ENCODE results near the gene C22orf42.
"Not testable (repeated sequence)": the region's sequence is repeated elsewhere in the genome, so short reads cannot be mapped to it uniquely, and the experiment has no call there.

C22orf42 gene

DNA sequence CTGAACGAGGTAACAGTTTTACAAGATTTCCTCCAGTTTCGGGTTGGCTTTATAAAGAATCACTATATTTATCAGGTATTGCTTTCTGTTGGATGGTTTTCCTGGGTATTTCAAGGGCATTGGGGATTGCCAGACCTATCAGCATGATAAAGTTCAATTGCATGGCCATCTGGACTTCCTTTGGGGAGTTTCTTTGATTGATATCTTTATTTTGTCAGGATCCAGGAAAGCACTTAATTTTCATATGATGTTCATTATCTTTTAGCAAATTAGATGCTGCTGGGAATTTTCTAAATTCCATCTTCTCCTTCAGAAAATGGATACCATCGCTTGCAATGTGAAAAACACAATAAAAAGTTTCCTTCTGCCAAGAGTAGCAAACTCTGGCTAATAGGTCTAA, 24.5 kb upstream of the C22orf42 start:
- no peak for DNase-seq

DNA sequence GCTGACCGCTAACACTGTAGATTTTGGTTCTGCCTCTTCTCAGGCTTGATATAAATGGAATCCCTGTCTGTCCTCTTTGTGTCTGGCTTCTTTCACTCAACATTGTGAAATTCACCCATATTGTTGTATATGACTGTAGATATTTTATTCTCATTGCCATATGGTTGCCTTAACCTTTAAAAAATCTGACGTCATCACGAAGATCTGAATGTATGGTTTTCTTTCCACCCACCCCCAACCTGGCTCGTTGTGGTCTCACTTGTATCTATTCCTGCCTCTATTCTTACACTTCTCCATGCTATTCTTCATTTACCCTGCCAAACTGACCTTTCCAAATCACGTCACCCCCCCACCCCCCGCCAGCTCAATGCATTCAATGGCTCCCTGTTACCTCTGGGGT, 21.9 kb upstream of the C22orf42 start:
- no peak for DNase-seq

DNA sequence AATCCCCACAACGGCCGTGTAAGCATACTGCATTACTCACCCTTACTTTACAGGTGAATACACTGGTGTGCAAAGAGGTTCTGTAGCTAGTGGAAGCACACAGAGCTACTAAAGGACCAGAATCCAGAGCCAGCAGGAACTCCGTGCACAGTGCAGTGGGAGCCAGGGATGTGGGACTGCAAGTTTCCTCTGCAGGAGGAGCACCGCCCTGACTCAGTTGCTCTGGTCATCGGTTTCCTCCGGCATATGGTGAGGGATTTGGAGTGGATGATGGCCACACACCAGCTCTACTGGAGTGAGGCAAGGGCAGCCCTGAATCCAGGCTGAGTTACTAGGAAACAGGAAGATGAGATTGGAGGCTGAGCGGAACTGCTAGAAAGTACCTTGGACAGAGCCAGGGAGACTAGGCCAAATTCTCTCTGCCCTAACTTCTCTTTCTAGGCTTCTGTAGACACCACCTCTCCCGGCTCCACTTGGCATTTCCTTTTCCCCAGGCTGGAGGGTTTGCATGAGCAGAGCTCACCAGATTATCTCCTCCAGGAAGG, 18.2 kb upstream of the C22orf42 start:
- no peak for DNase-seq

DNA sequence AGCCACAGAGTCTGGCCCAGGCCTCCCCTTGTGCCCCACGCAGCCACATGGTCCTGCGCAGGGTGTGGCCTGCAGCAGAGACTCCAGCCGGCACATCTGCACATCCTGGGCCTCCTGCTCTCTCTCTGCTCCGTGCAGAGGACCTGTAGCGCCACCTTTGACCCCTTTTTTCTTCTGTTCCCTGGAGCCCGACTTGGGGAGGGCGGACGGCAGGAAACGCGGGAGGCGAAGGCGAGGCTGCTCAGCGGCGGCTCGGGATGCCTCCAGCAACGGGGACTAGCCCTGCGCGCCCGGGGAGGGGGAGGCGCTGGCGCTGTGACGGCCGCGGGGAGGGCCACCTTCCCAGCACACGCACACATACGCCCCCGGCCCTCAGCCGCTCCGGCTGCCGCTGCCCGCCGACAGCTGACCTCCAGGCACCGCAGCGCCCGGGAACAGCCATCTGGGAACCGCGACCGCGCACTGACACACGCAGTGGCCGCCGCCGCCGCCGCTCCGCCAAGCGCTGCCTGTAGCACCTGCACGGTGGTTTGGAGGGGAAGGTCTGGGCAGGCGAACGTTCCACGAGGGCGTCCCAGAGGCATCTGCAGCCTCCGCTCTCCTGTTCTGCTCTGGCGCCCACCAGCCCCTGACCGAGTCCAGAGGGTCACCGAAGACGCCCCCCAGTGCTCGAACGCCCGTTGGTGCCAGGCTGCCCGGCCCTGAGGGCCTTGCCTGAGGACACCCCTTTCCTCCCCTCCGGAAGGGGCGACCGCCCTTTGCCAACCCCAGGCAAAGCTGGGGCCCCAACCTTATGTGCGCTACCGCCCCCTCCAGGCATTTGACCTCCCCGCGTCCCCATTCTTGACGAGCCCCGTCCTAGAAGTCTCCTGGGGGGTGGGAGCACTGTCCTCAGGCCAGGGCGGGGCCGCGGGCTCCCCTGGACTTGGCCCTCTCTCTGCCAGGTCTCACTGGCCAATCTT, 16.9 kb upstream of the C22orf42 start:
- no peak for DNase-seq

DNA sequence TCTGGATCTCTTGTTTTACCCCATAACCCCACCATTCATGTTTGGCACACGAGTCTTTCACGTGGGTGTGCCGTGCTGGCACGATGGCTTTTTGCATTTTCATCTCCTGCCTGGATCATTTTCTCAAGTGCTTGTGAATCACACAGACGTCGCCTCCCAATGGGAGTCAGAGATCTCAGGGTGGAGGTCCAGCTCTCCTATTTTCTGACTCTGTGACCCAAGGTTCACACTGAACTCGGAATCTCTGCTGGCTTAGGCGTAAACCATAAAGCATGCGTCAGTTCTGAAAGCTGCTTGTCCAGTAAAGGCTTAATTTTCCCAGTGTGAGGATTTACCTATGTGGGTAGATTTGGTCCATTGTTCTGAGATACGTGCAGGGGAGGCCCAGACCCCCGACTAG, 16.0 kb upstream of the C22orf42 start:
- DNase-seq: no peak

DNA sequence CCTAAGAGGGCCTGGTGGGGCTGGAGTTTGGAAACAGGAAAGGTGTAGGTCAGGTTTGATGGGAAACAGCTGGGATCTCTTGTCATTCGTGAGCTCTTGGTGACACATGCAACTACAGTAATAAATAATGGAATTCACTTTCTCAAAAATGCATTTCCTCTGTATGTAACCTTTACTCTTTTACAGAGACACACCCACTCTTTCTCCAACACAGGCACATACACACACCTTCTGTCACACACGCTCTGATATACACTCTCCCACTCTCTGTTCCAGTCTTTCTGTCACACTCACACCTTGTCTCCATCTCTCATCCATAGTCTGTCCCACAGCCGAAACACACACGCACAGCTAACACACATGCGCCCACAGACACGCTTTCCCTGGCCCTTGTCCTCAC, 6.6 kb upstream of the C22orf42 start:
- no peak for DNase-seq

DNA sequence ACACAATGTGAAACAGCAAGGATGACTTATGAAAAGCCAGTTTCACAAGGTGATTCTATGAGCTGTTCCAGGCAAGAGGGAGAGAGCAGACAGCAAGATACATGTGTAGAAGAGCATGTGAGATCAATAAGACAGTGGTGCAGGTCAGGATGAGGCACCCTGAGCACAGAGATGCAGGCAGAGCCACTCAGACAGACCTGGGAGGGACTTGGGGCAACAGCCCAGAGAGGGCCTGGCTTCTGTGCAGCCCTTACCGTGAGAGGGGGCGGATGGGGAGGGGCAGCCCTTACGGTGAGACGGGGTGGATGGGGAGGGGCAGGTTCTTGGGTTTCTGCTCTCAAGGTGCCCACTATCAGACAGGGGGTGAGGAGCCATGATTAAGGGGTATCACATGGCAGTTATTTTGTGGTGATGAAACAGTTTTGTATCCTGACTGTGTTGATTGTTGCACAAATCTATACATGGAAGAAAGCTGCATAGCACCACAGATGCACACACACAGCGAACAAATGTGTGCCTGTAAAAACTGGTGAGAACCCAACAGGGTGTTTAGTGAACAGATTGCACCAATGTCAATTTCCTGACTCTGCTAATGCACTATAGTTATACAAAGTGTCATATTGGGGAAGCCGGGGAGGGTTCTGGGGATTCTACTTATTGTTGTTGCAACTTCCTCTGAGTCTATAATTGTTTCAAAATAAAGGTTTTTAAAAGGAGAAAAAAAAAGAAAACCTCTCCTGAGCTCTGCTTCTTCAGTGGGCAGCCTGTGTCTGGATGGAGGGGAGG, 5.2 kb upstream of the C22orf42 start:
- DNase-seq: no peak

DNA sequence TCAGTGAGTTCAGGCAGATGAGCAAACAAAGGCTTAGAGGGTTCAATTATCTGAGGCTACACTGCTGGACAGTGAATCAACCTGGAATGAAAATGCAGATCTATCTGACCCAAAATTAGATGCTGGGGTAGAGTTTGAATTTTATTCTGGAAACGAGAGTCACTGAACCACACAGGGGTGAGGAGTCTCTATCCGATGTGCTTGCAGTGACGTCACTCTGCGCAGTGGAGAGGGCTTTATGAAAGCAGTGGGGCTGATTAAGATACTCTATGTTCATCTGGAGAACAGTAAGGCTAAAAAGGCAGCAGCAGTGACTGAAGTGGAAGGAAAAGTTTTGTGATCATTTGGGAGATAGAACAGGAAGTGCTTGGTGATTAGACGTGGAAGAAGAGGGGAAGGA, 1.3 kb upstream of the C22orf42 start:
- DNase-seq: not testable (repeated sequence)

DNA sequence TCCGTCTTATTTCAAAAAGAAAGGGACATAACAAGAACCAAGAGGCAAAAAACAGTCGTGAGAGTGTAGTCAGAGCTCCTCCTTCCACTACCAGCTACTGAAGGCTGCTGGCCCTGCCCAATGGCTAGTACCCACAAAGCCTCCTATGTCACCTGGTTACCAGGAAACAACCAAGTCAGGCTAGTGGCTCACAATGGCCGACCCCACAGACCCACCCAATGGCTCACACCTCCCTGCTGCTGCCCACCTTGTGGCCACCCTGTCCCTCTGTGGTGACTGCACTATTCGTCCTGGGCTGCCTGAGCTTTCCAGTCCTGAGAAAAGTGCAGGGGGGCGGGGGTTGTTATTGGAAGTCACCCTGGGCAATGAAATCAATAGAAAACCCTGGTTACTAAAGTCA, 1.5 kb downstream of the C22orf42 start:
- DNase-seq: not testable (repeated sequence)

DNA sequence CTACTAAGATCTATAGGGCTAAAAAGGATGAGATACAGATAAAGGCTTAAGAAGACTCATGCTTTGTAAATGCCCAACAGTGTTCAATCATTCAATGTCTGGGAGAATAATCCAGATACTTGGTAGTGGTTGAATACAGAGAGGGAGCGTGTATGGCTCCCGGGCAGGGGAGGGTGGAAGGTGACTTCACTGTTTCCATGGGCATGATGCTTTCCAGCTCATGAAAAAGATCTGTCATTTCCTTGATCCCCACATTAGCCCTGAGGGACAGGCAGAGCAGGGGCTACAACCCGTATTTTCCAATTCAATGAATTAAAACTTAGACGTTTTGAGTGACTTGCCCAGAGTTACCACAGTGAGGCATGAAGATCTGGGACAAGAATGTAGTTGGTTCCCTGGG, 4.4 kb downstream of the C22orf42 start:
- DNase-seq: not testable (repeated sequence)

DNA sequence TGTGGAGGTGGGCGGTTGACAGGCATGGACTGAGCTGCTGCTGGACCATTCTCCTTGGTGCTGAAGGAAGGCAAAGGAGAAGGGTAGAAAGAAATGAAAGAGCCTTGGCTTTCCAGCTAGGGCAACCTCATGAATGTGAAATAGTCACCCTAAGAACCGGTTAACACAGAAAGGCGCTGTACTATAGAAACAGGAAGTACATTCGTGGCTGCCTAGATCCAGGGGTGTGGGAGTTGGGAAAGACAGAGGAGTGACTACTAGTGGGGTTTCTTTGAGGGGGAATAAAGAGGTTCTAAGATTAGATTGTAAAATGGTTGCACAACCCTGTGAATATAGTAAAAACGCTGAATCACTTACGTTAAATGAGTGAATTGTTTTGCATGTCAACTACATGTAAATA, 7.5 kb downstream of the C22orf42 start:
- DNase-seq: not testable (repeated sequence)

DNA sequence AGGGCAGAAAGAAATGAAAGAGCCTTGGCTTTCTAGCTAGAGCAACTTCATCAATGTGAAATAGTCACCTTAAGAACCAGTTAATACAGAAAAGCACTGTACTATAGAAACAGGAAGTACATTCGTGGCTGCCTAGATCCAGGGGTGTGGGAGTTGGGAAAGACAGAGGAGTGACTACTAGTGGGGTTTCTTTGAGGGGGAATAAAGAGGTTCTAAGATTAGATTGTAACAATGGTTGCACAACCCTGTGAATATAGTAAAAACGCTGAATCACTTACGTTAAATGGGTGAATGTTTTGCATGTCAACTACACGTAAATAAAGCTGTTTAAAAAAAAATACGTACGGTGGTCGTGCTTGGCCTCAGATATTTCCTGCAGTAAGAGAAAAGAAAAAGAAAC, 8.5 kb downstream of the C22orf42 start:
- not testable (repeated sequence) for DNase-seq

DNA sequence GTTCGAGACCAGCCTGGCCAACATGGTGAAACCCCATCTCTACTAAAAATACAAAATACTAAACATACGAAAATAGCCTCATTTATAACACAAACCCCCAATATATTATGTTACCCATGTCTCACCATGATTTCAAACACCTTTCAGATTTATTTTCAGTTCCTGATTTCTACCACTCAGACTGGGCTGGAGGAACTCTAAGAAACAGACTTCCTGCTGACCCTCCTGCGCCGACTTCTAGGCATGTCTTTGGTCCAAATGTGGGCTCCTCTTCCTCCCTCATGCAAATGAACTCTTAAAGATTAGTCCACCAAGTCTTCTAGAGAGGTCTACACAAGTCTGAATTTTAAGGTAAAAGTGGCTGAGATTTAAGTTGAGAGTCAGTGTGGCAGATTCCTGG, 10.7 kb downstream of the C22orf42 start:
- not testable (repeated sequence) for DNase-seq

DNA sequence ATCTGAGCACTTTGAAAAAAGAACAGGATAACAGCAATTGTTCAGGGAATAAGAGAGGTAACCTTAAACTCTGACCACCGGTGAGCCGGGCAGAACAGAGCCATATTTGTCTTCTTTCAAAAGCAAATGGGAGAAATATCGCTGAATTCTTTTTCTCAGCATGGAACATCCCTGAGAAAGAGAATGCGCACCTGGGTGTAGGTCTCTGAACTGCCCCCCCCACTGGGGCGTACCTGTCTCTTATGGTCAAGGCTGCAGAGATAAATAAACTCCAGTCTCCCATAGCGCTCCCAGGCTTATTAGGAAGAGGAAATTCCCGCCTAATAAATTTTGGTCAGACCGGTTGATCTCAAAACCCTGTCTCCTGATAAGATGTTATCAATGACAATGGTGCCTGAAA, 12.0 kb downstream of the C22orf42 start:
- not testable (repeated sequence) for DNase-seq

DNA sequence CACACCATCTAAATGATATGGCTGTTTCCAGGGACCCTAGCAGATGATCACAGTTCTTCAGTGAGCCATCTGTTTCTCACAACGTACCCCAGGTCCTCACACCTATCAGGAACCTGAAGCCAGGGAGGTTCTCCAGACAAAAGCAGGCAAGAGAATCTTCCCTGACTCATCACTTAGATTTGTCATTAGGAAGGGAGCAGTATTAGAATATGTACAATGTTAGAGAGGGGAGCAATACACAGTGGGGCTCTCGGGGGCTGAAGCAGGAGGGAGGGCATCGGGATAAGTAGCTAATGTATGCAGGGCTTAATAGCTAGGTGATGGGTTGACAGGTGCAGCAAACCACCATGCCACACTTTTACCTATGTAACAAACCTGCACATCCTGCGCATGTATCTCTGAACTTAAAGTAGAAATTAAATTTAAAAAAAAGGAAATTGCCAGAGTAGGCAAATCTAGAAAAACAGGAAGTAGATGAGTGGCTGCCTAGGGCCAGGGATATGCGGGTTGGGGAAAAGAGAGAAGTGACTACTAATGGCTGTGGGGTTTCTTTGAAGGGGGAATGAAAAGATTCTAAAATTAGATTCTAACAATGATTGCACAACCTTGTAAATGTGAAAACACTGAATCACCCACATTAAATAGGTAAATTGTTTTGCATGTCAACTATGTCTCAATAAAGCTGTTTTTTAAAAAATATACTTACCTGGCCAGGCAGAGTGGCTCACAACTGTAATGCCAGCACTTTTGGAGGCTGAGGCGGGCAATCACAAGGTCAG, 14.4 kb downstream of the C22orf42 start:
- no peak for DNase-seq

DNA sequence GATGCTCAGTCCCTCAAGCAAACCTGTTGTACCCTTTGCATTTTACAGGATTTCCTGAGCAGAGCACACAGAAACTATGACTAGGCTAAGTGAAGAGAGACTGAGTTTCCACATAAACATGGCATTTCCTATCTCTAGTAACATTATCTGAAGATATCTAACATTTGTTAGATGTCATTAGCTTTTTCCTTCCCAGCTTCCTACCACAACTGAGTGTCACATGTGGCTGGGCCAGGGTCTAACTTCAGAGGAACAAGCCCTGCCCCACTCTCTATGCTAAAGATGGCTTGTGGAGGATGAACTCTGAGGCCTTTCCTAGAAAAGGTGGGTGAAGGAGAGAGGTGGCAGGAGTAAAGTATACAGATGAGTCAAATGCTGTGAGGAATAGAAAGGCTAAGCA, 16.5 kb downstream of the C22orf42 start:
- no peak for DNase-seq

DNA sequence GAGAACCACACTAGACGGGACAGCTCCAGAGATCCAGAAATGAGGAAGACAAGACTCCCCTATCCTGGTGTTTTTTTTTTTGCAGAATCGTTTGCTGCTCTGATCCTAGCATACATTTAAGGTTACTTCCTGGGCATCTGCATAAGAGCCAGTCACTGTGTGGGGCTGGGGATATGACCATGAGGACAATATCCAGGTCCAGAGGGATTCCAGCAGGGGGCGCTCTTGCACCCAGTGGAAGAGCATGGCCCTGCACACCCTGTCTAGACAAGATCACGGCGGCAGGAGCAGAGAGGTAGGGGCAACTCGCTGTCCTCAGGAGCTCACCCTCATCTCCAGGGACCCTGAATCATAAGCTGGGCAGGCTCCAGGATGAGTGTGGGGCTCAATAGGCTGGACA, 18.4 kb downstream of the C22orf42 start:
- not testable (repeated sequence) for DNase-seq

DNA sequence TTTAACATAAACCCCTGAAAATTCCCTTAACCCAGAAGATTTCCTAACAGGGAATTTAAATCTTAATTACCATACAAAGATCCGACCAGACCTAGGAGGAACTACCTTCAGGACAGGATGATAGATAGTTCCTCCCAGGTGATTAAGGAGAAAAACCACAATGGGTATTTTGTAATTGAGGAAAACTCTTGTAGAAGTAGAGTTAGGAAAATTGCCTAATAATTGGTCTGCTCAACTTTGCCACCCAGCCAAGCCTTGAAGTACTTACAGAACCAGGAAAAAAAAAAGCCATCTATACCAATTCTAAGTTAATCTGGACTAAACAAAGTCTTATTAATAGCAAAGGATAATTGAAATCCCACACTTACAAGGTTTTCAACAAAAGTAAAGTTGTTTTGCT, 20.5 kb downstream of the C22orf42 start:
- DNase-seq: not testable (repeated sequence)

DNA sequence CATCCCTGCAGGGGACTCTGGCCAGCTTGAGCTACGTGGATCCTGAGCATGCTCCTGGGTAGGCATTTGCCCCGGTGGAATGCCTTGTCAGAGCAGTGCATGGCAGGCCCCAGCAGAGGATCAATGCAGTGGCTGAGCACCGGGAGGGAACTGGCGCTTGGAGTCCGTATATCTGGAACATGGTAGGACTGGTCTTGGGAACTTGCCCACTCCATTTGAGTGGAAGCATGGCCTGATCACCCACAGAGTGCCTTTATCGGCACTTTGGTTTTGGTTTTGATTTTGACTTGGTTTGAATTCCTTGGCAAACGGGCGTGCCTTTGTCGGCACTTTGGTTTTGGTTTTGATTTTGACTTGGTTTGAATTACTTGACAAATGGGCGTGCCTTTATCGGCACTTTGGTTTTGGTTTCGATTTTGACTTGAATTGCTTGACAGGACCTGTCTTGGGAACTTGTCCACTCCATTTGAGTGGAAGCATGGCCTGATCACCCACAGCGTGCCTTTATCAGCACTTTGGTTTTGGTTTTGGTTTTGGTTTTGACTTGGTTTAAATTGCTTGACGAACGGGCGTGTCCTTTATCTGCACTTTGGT, 21.3 kb downstream of the C22orf42 start:
- not testable (repeated sequence) for DNase-seq

DNA sequence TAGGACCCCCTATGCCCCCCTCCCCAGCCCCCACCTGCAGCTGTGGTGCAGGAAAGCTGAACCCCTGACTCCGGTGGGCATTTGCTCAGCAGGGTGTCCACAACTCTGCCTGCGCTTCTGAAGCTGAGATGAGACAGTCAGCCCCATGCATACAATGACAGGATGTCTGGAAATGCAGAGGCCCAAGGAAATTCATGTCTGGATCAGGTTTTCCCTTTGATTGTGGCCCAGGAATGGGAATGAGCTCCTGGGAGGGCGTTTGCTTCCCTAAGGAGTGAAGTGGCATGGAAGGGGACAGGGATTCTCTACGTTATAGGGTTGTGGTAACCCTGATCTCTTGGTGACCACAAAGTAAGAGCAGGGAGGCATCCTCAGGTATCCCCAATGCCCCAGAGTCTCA, 22.2 kb downstream of the C22orf42 start:
- not testable (repeated sequence) for DNase-seq

DNA sequence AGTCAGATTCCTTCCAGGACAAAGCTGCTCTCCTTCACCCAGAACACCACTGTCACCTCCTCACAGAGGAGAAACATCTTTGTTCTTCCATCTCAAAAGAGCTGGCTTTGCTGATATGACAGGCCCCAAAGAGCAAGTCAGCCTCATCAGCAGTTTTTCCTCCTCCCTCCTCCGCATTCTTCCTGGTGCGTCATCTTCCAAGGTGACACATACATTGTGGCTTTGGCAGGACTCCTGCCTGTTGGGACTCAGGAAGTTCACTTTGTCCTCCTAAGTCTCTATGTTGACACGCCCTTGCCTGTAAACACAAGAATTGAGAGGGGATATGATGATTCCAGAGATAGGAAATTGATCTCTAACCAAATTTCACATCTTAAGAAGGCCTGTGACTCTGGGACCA, 23.1 kb downstream of the C22orf42 start:
- DNase-seq: not testable (repeated sequence)

DNA sequence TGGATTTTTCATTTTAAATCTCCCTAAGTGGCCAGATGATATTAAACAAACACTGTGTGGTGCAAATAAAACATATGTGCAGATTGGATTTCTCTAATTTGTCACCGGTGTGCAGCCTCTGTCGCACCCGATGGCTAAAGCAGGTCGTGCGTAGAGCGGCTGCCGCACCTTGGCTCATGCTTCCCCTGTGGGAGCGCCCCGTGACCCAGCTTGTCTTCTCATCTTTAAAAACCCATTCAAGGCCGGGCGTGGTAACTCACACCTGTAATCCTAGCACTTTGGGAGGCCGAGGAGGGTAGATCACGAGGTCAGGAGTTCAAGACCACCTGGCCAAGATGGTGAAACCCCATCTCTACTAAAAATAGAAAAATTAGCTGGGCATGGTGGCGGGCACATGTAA, 24.3 kb downstream of the C22orf42 start:
- DNase-seq: not testable (repeated sequence)
